ENCODE measurements around the gene CACUL1. TPM values are rescaled to one million over a fixed set of nuclear protein-coding genes. Genes with fewer than 3 reads are reported as not detected.

CACUL1 gene
- total and polyA plus RNA-seq, 2 of the 13 experiments (the other 11 are each of a cell fraction or from before 2014, with no cell fraction given): 14.2 to 31.0 TPM

DNA sequence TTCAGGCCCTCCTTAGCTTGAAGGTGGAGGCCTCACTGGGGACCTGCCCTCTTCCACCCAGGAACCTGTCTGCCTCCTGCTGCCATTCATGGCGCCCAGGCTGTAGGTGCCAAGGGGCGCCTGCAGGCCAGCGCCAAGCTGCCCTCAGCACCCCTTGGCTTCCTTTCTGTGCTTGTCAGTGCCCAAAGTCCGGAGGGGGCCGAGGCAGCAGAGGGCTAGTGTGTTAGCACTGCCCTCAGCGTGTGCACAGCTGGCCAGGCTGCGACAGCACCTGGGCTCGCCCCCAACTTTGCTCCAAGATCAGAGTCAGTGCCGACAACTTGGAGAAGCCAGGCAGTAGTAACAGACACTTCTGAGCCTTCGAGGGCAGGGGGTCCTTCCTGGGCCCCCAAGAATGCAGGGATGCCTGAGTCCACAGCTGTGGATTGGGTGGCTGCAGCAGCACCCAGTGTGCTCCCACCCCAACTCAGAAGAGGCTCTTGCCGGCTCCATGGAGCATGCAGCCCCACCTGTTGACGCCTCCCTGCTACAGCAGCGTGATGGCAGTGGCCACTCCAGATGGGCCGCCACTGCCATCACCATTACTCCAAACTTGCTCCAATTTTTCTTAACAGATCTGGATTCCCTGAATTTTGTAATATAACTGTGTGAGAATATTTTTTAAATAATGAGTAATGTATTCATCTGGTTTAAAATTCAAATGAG lies 41.7 kb downstream of the CACUL1 start:
- peaks cover 1 to 5% of the 10 kb centered on the region in 2 experiments; a peak in 3 of 5 replicates for H3K36me3 ChIP-seq (replicated peaks in 1 of 2; ENCODE audit: control insufficient read depth in 1 of 2, insufficient read depth in 2 of 2, low read length in 2 of 2)
- ATAC-seq: peak; percentile 68
- FAIRE-seq: no peak
- no peak overlapping the region for H3K27ac ChIP-seq (ENCODE audit: extremely low read length, insufficient read depth, low read length)
- ChIA-PET CTCF (ENCODE audit: low intra/inter-chr PET ratio, low total read pairs) (no interaction called here), POLR2A (no interaction called here)
- intact Hi-C loops (cut with micrococcal nuclease; ENCODE audit: unreplicated experiment): loop anchor here (2.0 kb wide), 1 partner anchor 144 kb away; no protein-coding TSS in a partner anchor
- H3K79me2 ChIP-seq (ENCODE audit: insufficient read depth, low read length): no peaks in the 10 kb centered on the region
- no peaks in the 10 kb centered on the region for H3K4me1 ChIP-seq (ENCODE audit: insufficient read depth, low read length)
- no peak for DNase-seq (ENCODE audit: low spot score)
- no peak overlapping the region for H3K4me2 ChIP-seq (ENCODE audit: low read depth, low read length)
- in situ Hi-C loops (cut with HindIII; ENCODE audit: extremely low pct_ligation_motif_present, low pct_unique_long_range_greater_than_20kb): no loop called here
- no peaks in the 10 kb centered on the region for H4K20me1 ChIP-seq (ENCODE audit: insufficient read depth, low read length)
- H3K9me3 ChIP-seq (ENCODE audit: low read length): no peaks in the 10 kb centered on the region
- WGBS (ENCODE audit: low lambda C conversion rate): 98% methylated on average over 3 of the region's 14 CpGs
- no peak overlapping the region for H2AFZ ChIP-seq (ENCODE audit: low read length)
- no peaks in the 10 kb centered on the region for H3K27me3 ChIP-seq (ENCODE audit: control insufficient read depth in 1 of 2, insufficient read depth in 2 of 2, low read length in 2 of 2)
- H3K4me3 ChIP-seq (replicated peaks in 1 of 3; ENCODE audit: insufficient read depth in 1 of 3, low read depth in 2 of 3, low read length in 3 of 3): no peak overlapping the region
- no peak overlapping the region for H3K9ac ChIP-seq (ENCODE audit: insufficient read depth, low read depth, low read length)
- TF ChIP-seq KAT7 (CRISPR knock-in tag; IDR thresholded peaks at IDR 0.05; ENCODE audit: borderline replicate concordance) (no peak), BRCA1 (CRISPR knock-in tag; IDR thresholded peaks at IDR 0.05) (no peak), BCLAF1 (IDR thresholded peaks at IDR 0.05) (no peak), CTCF (CRISPR knock-in tag; IDR thresholded peaks at IDR 0.05) (peak; percentile 49), ZBTB38 (CRISPR knock-in tag; IDR thresholded peaks at IDR 0.05) (no peak), KDM5A (IDR thresholded peaks at IDR 0.05; ENCODE audit: borderline replicate concordance, low read length) (no peak)
- no TSS peak for BruUV-seq (replicated peaks)

Data from HepG2 (cell line).